GM18951 (cell line): Measurements from ENCODE around the gene COX4I1.

Experiments used
- POLR2A ChIP-seq: IDR thresholded peaks from 4 replicates; pipeline ENCODE4 v1.6.1; 2011; ENCODE audit warnings: mild to moderate bottlenecking; ENCODE audit not compliant: insufficient read length, insufficient read depth; ENCODE audit errors: extremely low read depth
- in situ Hi-C: fragments of 300-500 bp; cut with MboI; formaldehyde crosslinking; loops from one replicate; pipeline ENCODE4 v1.12.0; 2022; ENCODE audit warnings: low sequenced_read_pairs, mixed read lengths, inconsistent platforms; ENCODE audit not compliant: unreplicated experiment

The COX4I1 gene

DNA sequence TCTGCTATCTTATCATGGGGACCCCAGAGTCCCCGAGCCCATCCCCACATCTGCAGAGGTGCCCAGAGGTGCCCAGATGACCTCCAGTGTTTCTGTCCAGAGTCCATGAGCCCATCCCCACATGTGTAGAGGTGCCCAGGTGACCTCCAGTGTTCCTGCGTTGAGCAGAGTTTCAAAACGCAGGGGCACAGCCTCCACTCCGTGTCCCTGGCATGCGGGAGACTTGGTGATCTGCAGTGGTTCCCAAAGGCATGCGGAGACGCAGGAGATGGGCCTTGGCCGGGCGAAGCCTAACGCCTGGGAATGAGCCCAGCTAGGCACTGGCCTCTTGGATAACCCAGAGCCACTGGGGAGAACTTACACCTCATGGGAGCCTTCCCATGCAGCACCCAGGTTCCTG is 41.3 kb downstream of the COX4I1 start:
- no peak for TF ChIP-seq POLR2A
- in situ Hi-C loops, result no loop called here

DNA sequence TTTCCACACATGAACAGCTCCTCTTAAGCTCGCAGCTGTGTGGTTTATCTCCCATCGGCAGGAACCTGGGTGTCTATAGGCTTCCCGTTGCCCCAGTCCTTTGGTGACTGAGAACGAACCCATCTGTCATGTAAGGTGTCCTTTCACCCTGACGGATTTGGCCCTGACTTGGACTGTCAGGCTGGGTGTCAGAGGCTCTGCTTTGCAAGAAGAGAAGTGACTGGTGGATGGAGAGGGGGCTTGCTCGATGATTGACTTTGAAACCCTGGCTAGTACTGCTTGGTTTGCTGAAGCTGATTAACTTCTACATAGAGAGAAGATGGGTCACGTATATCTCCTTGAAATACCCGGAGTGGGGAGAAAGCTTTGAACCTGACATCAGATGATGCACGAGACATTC is 42.9 kb downstream of the COX4I1 start:
- in situ Hi-C loops, result no loop called here
- TF ChIP-seq POLR2A, result no peak

DNA sequence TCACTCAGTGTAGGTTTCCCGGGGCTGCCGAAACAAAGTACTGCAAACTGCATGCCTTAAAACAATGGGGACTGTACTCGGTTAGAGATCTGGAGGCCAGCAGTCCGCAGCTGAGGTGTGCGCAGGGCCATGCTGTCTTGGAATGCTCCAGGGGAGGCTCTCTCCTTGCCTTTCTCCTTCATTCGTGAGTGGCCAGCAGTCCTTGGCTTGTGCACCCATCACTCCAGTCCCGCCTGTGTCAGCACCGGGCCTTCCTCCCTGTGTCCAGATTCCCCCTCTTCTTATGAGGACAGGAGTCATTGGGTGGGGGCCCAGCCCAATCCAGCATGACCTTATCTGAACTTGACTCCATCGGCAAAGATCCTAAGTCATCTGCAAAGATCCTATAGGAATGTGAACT is 43.4 kb downstream of the COX4I1 start:
- TF ChIP-seq POLR2A, result no peak
- in situ Hi-C loops, result no loop called here

DNA sequence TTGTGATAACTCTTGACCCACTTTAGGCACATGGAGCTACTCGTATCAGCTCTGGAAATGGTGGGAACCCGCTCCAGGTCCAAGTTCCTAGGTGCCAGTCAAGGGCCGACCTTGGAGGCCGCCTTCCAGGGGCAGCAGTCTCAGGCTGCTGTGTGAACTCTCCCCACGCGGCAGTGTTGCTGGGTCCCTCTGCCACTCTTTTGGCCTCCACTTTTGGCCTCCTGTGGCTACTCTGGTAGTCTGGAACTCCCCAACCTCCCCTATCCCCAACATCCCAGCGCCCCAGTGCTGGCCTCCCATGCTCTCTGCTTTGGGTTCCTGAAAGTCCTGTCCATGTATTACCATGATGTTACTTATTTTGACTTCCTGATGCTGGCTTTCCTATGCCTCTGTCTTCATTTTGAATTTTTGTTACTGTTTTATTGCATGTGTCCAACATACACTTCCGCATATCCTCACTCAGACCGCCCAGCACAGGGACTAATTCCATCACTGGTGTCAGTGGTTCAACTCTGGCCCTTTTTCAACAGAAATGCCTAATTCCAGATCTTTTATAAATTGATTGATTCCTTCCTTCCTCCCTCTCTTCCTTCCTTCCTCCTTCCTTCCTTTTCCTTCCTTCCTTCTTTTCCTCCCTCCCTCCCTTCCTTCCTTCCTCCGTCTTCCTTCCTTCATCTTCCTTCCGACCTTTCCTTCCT is 44.1 kb downstream of the COX4I1 start:
- in situ Hi-C loops, result no loop called here
- TF ChIP-seq POLR2A, result no peak

DNA sequence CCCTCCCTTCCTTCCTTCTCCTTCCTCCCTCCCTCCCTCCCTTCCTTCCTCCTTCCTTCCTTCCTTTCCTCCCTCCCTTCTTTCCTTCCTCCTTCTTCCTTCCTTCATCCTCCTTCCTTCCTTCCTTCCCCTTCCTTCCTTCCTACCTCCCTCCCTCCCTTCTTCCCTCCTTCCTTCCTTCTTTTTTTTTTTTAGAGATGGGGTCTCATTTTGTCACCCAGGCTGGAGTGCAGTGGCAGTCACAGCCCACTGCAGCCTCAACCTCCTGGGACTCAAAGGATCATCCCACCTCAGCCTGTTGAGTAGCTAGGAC is 44.6 kb downstream of the COX4I1 start:
- TF ChIP-seq POLR2A, result no peak
- in situ Hi-C loops, result no loop called here

DNA sequence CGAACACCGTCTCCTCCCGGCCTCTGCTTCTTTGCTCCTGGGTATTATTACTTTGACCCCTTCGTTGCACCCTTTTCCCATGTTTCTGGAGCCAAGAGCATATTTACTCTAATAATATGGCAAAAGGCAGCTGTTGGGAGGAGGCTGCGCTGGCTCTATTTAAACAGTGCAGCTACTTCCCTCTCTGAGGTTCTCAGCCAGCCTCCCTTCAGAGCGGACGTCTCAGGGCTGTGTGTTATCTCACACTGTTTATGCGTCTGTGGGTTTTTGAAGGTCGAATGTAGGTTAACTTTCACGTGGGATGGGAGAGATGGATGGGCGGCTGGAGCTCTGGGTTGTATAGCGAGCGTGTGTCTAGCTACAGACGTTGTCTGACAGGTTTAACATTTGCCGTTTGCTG is 45.3 kb downstream of the COX4I1 start:
- no peak for TF ChIP-seq POLR2A
- in situ Hi-C loops, result no loop called here

DNA sequence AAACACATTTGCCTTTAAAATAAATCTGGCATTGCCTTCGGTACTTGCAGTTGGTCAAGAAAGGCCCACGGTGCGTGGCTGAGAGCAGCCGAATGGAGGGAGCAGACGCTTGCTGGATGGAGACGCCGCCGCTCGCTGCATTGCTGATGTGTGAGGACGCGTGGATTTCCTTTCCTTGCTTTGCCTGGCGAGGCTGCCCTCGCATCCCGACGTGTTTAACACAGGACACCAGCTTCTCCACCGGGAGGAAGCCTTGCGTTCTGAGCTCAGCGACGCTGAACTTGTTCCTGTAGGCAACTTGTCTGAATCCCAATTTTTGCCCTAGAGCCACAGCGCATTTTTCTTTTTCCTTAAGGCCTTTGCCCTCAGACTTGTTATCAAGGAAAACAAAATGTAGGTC is 45.8 kb downstream of the COX4I1 start:
- no peak for TF ChIP-seq POLR2A
- in situ Hi-C loops, result no loop called here

DNA sequence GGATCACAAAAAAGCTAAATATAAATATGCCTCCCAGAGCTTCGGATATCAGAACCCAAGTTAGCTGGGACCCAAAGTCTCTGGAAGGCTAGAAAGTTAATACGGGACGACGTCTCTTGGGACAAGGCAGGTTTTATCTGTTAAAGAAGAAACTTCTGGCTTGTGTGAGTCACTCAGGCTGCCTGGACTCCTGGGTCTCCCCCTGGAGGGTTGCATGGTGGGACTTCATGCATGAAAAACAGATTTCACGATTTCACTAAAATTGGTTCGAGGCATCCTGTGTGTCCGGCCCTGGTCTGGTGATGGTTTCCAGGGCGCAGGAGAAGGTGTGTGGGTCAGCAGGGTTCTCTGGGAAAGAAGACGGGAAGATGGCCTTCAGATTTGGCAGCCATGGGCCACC is 47.0 kb downstream of the COX4I1 start:
- no peak for TF ChIP-seq POLR2A
- in situ Hi-C loops, result no loop called here

DNA sequence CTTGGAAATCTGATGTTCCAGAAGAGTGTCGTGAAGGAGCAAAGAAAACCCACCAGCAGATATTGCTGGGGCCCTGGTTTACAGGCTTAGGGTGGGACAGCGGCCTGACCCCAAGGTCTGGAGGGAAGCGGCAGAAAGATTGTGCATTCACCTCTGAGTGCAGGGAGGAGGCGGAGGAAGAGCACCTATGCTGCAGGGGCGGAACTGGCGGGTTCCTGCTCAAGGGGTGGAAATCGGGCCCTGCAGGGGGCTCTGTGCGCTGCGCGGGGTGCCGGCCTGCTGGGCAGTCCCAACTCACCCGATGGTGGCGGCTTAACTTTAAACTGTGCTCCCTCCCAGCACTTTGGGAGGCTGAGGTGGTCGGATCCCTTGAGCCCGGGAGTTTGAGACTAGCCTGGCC is 47.5 kb downstream of the COX4I1 start:
- in situ Hi-C loops, result no loop called here

DNA sequence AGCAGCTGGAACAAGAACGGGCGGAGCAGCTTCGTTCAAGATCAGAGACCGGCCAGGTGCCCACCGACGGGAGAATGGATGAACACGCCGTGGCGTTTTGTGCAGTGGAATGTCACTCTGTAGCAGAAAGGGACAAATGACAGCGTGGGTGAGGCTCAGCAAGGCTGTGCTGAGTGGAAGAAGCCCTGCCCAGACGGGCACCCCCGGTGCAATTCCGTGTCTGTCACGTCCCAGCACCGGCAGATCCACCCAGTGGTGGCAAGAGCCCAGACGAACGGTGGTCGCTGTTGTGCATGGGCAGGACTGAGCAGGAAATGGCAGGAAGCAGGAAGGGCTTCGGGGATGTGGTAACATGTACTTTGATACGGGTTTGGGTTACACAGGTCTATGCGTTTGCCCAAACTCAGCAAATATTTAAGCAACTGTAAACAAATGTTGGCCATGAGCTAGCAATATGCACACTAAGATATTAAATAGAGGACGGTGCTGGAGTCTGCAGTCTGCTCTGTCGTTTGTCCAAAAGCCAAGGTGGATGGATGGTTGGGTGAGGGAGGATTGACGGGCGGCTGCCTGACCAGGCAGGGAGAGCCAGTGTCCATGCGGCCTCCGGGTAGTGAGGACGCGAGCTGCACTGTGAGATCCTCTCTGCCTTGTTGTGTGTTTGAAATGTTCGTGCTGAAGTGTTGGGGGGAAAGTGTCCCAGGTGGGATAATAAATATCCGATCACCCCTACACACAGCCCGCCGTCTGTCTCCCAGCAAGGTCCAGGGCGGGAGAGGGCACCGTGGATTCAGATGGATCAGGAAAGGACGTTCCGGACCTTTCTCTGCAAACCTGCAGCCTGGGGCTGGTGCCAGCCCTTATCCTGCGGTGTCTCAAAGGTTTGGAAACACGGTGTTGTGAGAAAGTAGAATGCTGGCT is 48.4 kb downstream of the COX4I1 start:
- no peak for TF ChIP-seq POLR2A
- in situ Hi-C loops, result no loop called here

More for the DNA sequence above, 47.5 kb downstream of the COX4I1 start:
- TF ChIP-seq POLR2A, result no peak

DNA sequence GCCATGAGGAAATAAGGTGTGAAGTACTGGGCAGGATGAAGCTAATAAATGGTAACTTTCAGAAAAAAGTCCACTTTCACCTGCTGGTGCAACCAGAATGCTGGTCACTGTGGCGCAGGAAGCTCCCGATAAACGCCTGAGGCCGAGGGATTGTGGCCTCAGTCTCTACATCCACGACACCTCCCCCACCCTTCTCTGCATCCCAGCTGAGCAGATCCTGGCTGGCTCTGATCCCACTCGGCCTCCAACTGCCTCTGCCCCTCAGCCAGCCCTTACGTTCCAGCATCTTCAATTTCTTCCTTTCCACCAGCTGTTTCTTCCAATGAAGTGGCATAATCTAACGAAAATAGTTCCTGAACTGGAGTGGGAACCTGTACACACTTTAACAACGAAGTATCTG is 49.5 kb downstream of the COX4I1 start:
- in situ Hi-C loops, result no loop called here
- no peak for TF ChIP-seq POLR2A

DNA sequence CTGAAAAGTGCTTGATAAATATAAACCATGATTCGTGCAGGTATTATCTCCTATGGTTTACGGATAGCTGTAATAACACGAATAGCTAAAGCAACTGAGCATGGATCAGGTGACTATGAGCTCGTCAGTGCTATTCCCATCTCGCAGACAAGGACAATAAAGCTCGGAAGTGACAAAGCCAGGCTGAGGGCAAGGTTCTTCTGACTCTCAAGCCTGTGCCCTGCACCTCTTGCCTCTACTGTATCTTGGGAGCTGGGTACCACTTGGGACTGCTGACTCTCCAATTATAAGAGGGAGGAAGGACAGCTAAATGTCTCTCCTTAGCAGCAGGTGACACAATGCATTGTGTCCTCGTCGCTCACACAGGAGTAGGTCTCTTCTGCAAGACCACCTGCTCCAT is 49.9 kb downstream of the COX4I1 start:
- in situ Hi-C loops, result no loop called here
- TF ChIP-seq POLR2A, result no peak

DNA sequence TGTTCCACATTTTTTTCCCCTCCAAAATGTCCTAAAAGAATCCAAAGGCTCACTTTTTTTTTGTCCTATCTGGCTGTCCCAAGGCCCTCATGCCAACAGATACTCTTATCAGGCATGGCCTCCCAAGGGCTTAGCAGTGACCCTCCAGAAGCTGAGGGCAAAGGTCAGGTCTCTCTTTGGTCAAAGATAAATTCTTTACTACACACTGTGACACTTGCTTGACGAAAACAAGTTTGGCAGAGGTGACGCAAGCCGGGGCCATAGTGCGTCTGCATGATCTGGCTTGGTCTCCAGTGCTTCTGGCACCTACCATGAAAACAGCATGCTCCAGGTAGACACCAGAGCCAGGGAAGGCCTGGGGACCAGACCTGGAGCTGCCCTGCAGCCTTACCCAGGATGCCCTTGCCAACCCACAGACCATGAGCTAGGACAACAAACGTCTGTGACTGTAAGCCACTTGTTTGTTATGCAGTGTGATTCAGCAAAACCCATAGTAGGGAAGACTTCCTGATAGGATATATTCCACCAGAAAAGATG is 50.9 kb downstream of the COX4I1 start:
- in situ Hi-C loops, result no loop called here
- TF ChIP-seq POLR2A, result no peak
